8988T (cell line): Measurements from ENCODE around the gene ZNF71.

Source experiments
- DNase-seq: peaks from one replicate; pipeline ENCODE4 v3.0.0; 2011

Gene ZNF71

DNA sequence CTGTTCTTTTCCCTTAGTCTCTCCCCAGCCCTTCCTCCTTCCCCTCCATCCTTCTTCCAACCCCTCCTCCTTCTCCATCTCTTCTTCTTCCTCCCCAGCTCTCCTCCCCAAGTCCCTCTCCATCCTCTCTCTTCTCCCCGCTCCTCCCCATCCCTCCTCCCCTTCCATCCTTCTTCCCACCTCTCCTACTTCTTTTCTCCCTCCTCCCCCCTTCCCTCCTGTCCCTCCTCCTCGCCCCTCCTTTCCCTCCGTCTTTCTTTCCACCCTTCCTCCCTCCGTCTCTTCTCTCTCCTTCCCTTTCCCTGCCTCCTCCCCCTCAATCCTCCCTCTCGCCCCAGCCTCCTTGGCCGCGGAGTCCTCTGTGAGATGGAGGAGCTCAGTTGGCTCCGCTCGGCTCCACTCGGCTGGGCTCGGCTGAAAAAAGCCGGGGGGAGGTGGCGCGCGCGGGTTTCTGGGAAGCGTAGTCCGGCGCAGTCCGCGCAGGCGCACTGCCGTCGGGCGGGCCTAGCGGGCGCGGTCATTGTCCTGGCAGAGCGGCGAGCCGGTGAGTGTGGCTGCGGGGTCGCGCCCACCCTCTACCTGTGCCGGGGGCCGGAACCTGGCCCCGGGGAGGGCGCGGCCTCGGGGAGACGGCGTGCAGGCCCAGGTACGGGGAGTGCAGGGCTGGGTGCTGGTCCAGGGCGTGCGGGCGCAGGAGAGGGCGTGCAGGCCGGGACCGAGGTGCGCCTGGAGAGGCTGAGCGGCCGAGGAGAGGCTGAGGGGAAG is at the start of gene ZNF71:
TSS of gene ZNF71 (plus strand) at position 520 of the 765 bp plus-strand sequence. CDS start 6,257 bp downstream, outside the sequence.
- DNase-seq, result peak; percentile 80

DNA sequence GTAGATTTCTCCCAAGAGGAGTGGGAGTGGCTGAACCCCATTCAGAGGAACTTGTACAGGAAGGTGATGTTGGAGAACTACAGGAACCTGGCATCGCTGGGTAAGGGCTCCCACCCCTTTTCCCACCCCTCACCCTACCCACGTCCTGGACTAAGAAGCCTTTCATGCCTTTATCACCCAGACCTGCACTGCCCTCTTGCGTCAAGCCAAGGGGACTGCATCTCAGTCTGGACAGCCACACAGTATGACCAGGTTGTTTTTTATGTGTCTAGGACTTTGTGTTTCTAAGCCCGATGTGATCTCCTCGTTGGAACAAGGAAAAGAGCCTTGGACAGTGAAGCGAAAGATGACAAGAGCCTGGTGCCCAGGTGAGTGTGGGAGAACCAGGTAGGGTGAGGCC is 47.6 kb upstream of the ZNF71 start:
- DNase-seq, result no peak

DNA sequence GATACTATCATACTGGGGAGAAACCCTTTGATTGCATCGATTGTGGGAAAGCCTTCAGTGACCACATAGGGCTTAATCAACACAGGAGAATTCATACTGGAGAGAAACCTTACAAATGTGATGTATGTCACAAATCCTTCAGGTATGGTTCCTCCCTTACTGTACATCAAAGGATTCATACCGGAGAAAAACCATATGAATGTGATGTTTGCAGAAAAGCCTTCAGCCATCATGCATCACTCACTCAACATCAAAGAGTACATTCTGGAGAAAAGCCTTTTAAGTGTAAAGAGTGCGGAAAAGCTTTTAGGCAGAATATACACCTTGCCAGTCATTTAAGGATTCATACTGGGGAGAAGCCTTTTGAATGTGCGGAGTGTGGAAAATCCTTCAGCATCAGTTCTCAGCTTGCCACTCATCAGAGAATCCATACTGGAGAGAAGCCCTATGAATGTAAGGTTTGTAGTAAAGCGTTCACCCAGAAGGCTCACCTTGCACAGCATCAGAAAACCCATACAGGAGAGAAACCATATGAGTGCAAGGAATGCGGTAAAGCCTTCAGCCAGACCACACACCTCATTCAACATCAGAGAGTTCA is 40.7 kb upstream of the ZNF71 start:
- DNase-seq, result no peak

DNA sequence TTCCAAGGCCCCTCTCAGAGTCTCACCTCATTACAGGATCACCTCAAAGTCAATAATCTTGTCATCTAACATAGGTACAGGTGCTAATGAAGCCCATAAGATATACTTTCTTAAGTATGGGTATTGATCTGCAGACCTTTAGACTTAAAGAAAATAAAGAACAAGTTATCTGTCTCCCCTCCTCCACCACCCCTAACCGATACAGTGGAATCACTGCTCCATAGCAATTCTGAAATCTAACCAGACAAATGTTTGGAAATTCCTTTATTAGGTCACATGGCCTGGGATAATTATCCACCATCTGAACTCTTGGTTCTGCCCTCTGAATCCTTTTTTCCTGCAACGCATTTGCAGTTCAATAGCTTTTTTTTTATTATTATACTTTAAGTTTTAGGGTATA is 32.3 kb upstream of the ZNF71 start:
- no peak for DNase-seq

DNA sequence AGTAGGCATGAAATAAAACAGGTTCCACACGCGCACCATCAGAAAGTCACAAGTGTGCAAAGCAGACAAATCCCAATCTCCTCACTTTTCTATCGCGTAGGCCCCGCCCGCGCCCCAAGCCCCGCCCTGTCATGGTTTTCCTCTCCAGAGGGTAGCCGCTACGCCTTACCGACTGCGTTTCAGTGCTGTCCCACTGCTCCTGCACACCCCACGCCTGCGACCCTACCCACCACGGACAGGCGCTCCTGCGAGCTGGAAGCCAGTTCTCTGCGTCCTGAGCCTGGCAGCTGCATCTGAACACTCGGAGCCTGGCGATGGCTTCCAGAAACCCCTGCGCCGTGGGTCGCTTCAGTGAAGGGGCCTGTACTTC is 28.2 kb upstream of the ZNF71 start:
- DNase-seq, result peak; percentile 13

DNA sequence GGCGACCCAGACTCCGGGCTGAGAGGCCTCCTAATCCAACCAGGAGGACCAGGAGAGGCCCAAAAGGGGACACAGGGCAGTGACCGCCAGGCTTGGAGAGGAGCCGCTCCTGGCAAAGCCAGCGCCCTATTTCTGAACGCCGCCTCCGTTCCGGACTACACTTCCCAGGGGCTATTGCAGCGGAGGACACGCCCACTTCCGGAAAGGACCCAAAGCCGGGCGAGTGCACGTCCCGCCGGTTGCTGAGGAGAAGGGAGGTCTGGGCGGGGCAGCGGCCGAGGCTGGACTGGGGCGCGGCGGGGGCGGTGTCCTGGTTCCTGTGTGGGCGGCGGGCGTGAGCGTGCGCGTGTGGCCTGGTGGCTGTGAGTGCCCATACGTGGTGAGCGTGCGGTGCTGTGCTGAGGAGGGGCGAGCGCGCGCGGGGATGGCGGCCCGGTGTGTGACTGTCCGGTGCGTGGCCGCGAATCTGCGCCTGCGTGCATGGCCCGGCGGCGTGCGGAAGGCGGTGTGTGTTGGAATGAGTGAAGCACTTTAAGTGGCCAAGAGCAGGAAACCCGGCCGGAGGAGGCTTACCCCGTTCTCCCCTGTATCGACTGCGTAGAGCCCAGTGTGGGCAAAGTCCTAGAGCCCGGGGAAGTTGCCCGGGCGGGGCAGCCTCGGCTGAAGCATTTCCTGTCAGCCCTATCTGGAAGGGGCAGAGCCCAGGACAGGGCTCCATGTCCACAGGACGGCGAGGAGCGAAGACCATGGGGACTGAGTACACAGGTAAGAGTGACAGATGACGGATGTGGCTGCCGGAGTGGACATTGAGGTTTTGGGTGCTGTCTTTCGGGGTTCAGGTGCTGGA is 27.6 kb upstream of the ZNF71 start, which contains the start of gene ZNF470:
TSS of gene ZNF470 (plus strand) at position 195 of the 847 bp plus-strand sequence. CDS start 2,844 bp downstream, outside the sequence.
- DNase-seq, result peak; percentile 69

DNA sequence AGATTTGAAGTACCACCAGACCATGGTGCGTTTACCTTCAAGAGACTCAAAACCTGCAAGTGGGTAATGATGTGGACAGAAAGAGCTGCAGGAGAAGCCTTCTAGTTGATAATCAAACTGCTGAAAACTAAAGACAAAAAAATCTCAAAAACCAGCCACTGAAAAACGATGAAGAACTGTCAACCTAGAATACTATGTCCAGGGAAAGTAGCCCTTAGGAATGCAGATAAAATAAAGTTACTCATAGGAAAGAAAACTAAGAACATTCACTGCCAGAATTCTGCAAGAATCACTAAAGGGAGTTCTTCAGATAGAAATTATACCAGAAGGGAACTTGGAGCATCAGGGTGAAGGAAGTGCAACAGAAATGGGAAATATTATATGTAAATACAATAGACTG is 22.5 kb upstream of the ZNF71 start:
- no peak for DNase-seq

DNA sequence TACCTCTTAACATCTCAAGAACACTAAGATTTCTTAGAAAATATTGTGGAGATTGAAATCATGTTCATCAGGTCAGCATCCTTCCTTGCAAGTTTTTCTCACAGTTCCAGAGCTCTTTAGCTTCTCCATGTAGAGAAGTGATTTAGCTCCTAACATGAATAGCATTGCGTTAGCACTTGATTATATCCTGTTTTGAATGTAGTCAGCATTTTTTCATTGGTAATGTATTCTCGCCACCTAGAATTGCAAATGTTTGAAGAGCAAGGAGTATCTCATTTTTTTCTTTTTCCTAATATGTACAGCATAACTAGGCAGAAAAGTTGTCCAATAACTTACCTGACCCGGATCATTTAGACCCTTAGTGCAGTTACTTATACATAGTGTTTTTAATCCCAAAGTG is 21.2 kb upstream of the ZNF71 start:
- DNase-seq, result no peak

DNA sequence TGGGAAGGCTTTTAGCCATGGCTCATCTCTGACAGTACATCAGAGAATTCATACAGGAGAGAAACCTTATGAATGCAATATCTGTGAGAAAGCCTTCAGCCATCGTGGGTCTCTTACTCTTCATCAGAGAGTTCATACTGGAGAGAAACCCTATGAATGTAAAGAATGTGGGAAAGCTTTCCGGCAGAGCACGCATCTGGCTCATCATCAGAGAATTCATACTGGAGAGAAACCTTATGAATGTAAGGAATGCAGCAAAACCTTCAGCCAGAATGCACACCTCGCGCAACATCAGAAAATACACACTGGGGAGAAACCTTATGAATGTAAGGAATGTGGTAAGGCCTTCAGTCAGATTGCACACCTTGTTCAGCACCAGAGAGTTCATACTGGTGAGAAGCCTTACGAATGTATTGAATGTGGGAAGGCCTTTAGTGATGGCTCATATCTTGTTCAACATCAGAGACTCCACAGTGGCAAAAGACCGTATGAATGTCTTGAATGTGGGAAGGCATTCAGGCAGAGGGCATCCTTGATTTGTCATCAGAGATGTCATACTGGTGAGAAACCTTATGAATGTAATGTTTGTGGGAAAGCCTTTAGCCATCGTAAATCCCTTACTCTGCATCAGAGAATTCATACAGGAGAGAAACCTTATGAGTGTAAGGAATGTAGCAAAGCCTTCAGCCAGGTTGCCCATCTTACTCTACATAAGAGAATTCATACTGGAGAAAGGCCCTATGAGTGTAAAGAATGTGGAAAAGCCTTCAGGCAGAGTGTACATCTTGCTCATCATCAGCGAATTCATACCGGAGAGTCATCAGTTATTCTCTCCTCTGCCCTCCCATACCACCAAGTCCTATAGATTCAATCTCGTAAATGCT is 17.1 kb upstream of the ZNF71 start:
- no peak for DNase-seq

DNA sequence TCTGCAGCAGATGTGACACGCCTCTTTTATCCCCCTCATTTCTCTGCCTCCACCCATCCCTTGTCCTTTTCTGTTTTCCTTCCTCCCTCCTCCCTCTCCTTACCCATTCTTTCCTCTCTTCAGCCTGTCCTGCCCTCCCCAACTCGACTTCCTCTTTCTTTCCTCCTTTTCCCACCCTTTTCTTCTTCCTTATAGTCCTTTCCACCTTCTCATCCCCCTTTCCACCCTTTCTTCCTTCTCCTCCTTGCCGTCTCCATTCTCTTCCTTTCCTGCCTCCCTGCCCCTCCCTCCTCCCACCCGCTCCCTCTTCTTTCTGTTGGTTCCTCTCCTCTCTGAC is 688 bp upstream of the ZNF71 start:
- no peak for DNase-seq

DNA sequence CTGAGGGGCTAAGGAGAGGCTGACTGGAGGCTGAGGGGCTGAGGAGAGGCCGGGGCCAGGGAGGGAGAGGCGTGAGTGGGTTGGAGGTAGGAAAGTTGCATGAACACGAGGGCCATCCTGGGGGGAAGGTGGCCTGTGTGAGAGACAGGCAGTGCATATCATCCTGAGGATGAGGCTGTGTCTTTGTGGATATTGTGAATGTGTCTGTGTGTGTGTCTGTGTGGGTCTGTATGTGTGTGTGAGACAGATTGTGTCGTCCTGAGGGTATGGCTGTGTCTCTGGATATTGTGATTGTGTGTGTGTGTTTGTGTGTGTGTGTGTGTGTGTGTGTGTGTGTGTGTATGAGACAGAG is 422 bp downstream of the ZNF71 start:
- no peak for DNase-seq

DNA sequence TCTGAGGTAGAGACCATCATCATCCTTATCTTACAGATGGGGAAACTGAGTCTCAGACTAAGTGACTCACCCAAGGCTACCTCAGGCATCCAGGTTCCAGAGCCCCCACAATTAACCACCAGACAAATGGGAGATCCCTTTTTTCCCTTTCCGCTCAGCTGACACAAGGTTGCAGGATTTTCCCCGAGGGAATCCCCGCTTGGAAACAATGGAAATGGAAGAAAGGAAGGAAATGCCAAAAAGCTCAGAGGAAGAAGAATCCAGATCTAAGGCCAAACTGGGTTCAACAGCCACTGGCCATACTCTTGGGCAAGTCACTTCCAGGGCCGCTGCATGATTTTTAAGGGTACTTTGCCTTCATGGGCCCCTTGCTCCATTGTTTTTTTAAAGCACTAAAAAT is 1.6 kb downstream of the ZNF71 start:
- DNase-seq, result no peak

DNA sequence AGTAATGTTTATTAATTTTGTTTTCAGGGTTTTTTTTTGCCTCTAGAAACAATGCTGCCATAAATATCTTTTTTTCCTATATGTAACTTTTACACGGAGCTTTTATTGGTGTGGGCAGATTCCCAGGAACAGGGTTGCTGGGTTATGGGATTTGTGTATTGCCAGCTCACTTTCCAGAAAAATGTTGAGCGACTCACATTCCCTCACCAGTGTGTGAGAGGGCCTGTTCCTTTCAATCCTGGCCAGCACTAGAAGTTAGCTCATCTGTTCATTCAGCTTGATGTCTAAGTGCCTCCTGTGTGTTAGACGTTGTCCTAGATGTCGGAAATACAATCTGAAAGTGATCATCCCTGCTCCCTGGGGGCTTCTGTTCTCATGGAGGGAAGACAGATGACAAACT is 2.6 kb downstream of the ZNF71 start:
- no peak for DNase-seq

DNA sequence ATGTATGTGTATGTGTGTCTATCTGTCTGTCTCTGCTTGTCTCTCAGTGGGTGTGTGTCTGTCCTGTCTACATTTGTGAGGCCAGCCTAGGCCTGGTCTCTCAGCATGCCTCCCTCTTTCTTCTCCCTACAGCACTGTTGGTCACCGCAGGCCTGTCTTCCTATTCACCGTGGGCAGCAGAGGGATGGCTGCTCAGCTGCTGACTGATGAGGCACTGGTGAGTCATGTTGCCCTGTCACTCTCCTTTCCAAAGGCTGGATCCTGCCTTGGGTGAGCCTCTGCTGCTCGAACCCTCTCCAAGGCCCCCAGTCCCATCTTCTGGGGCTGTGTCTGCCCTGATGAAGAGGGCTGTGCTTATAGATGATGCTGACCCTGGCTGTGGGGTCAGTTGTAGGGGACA is 6.3 kb downstream of the ZNF71 start:
- no peak for DNase-seq

DNA sequence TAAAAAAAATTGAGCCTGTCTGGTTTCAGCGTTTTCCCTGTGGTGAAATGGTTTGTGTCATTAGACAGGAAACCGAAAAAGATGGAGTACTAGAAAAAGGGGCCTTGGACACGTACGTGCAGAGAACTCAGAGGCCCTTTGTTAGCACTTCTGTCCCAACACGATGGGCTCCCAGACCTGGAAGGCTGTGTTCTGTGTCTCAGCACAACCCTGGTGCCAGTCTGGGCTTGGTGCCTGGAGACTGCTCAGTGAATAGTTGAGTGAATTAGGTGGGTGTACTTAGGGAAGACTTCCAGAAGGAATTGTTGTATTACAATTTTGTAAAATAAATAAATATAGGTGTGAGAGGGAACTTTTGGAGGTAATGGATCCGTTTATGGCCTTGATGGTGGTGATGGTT is 8.7 kb downstream of the ZNF71 start:
- no peak for DNase-seq

DNA sequence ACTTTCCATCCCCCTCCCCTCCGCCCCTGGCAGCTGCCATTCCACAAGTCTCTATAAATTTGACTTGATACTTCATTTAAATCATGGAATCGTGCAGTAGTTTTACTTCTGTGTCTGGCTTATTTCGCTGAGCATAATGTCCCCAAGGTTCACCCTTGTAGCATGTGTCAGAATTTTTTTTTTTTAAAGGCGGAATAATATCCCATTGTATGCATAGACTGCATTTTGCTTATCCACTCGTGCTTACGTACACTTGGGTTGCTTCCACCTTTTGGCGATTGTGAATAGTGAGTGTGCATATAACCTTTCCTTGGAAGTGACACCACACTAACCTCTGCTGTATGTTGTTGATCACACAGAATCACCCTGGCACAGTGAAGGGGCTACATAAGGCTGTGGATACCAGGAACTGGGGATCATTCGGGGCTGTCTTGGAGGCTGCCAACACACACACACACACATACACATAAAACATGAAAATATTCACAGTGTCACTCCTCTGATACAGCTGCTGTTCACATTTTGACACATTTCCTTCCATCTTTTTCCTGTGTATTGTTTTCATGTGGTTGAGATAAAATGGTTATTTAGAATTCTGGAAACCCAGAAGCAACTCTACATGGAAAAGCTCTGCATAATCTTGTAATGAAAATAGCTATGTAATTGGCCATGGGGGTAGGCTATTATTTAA is 13.3 kb downstream of the ZNF71 start:
- no peak for DNase-seq

DNA sequence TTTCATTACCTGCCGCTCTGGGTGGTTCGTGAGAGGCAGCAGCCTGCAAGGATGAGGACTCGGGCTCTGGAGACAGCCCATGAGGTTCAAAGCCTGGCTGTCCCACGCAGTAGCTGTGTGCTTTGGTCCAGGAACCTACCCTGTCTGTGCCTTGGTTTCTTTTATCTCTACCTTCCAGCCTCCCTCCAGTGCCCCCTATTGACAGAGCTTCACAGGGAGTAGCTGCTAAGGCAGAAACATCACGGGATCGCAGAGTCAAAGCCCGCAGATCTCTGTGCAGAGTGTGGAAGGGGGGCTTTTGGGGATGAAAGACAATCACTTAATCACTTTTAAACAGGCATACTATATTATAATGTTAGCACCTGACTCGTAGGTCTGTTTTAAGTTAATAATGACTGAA is 16.2 kb downstream of the ZNF71 start:
- no peak for DNase-seq

DNA sequence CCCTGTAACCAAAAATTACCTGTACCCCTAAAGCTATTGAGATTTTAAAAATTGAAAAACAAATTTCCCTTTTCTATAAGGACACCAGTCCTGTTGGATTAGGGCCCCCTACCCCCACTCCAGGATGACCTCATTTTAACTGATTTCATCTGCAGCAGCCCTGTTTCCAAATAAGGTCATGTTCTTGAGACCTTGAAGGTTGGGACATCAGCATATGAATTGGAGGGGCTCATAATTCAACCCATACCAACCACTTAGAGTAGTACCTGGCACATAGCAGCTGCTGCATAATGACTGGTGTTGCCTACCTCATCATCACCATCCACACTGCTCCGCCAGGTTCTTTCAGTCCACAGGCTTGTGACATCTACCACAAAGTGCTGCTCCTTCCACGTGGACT is 17.6 kb downstream of the ZNF71 start:
- no peak for DNase-seq

DNA sequence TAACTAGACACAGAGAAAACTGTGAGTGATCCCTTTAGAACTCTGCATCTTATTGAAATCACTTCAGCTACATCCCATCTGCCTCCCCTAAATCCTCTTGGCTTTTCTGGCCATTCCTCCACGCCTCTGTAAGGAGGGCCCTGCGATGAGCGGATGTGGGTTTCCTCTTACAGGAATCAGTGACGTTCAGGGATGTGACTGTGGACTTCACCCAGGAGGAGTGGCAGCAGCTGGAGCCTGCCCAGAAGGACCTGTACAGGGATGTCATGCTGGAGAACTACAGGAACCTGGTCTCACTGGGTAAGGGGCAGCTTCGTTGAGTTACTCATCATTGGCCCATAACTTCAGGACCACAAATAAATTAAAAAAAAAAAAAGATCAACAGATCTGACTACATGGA is 18.5 kb downstream of the ZNF71 start:
- no peak for DNase-seq

DNA sequence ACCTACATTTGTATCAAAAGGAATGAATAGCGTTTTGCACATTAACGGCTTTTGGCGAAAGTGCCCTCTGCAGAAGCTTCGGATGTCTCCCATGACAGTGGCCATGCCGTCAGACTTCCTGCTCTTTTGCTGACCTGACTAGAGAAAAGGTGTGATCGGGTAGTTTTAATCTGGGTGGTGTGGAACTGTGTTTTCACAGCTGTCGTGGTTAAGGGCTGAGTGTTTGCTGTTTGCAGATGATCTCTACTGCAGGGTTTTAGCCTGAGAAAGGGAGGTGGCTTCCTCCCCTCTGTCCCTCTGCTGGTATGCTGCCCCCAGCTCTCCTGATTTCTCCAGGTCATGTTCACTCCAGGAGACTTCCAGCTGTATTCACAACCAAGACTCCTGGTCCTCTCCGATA is 22.4 kb downstream of the ZNF71 start:
- DNase-seq, result no peak

DNA sequence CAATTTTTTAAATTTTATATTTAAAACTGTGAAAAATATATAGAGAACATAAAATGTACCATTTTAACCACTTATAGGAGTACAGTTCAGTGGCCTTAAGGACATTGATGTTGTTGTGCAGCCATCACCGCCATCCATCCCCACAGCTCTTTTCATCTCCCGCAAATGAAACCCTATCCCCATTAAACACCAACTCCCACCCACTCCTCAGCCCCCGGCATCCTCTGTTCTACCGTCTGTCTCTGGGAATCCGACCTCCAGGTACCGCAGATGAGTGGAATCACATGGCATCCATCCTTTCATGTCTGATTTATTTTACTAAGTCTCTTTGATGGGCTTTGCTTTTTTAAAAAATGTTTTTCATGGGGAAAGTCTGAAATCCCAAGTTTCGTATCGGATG is 24.0 kb downstream of the ZNF71 start:
- no peak for DNase-seq

DNA sequence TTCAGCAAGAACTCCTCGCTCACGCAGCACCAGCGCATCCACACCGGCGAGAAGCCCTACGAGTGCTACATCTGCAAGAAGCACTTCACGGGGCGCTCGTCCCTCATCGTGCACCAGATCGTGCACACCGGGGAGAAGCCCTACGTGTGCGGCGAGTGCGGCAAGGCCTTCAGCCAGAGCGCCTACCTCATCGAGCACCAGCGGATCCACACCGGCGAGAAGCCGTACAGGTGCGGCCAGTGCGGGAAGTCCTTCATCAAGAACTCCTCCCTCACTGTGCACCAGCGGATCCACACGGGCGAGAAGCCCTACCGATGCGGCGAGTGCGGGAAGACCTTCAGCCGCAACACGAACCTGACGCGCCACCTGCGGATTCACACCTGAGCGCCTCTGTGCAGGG is 27.3 kb downstream of the ZNF71 start:
- DNase-seq, result no peak

DNA sequence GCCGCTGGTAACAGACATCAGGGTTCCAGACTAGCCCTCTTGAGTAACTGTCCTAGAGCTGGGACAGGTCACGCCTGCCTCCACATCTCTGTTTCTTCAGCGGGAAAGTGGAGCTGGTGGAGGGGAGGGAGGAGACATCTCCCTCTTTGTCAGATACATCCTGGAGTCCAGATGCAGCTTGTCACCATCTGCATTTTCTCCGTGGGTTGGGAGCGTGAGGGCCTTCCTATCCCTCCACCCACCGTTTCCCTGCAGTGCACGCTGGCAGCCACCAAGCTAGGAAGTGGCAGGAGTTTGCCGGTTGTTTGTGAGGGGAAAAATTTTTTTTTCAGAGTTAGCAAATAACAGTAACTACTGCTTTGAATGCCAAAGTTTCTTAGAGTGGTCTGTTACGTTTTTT is 27.9 kb downstream of the ZNF71 start:
- DNase-seq, result no peak
